HepG2 (cell line): ENCODE data around the gene SPP1. TPM values are rescaled to one million over a fixed set of nuclear protein-coding genes. Genes with fewer than 3 reads are reported as not detected.

Source experiments
- HNF4A ChIP-seq: sonication (generic); formaldehyde crosslinking; IDR thresholded peaks from 2 replicates; pipeline ENCODE4 v1.4.0; 2020; ENCODE audit warnings: missing genetic modification reagents
- NFIC ChIP-seq: IDR thresholded peaks from 2 replicates; pipeline ENCODE4 v1.6.1; 2012; ENCODE audit warnings: mild to moderate bottlenecking, low read length, inconsistent platforms
- REPIN1 ChIP-seq: sonication (generic); formaldehyde crosslinking; IDR thresholded peaks from 2 replicates; pipeline ENCODE4 v1.8.0; 2022; ENCODE audit warnings: missing genetic modification reagents, low read depth, mild to moderate bottlenecking, borderline replicate concordance
- TGIF2 ChIP-seq: IDR thresholded peaks from 2 replicates; pipeline ENCODE4 v1.6.1; 2016; ENCODE audit warnings: control low read depth, missing compliant biosample characterization
- UBTF ChIP-seq: sonication (generic); formaldehyde crosslinking; IDR thresholded peaks from 2 replicates; pipeline ENCODE4 v1.4.0; 2020; ENCODE audit warnings: mild to moderate bottlenecking, missing genetic modification reagents
- ZBTB1 ChIP-seq: sonication (generic); formaldehyde crosslinking; IDR thresholded peaks from 2 replicates; pipeline ENCODE4 v1.4.0; 2020; ENCODE audit warnings: missing genetic modification reagents, borderline replicate concordance
- ZKSCAN8 ChIP-seq: IDR thresholded peaks from 2 replicates; pipeline ENCODE4 v1.6.1; 2016; ENCODE audit warnings: borderline replicate concordance, missing genetic modification reagents, missing compliant biosample characterization
- ZNF234 ChIP-seq: sonication (generic); formaldehyde crosslinking; conservative IDR thresholded peaks from 2 replicates; pipeline ENCODE4 v1.5.1; 2020; ENCODE audit warnings: mild to moderate bottlenecking, missing genetic modification reagents
- polyA plus RNA-seq, 8 experiments: library from polyadenylated mRNA; depleted of rRNA in 3 of 8; stranded (reverse) in 7 of 8; unstranded in 1 of 8; fragments of >200 nt; fragmentation: Illumina TruSeq in 4 of 8; extraction: Trizol in 4 of 8; gene quantifications; 2 replicates each; pipeline versions ENCODE4 v1.2.1 to v1.2.3, GENCODE V29; 2011 to 2016; ENCODE audit warnings: low read depth in 4 of 8, missing spikeins in 1 of 8, mixed read lengths in 1 of 8; ENCODE audit not compliant: insufficient read depth in 1 of 8
- total RNA-seq, 5 experiments: library from RNA; depleted of rRNA; stranded (reverse); fragments of >200 nt; fragmentation: Illumina TruSeq; extraction: Trizol; gene quantifications; 2 replicates each; pipeline ENCODE4 v1.2.3, GENCODE V29; 2016; ENCODE audit warnings: low read depth in 1 of 5
- TF ChIP-seq, protein P1 (sequence below): sonication (generic); formaldehyde crosslinking; IDR thresholded peaks from 2 replicates; pipeline ENCODE4 v1.5.1; 2020; ENCODE audit warnings: missing genetic modification reagents, mild to moderate bottlenecking, borderline replicate concordance
- TF ChIP-seq, protein P2 (sequence below): sonication (generic); formaldehyde crosslinking; IDR thresholded peaks from 2 replicates; pipeline ENCODE4 v1.5.1; 2020; ENCODE audit warnings: missing genetic modification reagents, mild to moderate bottlenecking, borderline replicate concordance
- TF ChIP-seq, protein P3 (sequence below), 2 experiments: fragments of 450-650 bp in 1 of 2; sonication (generic) in 1 of 2; formaldehyde crosslinking in 1 of 2; IDR thresholded peaks; 2 replicates each; pipeline versions ENCODE4 v1.6.1 to v1.8.0; 2016 to 2022; ENCODE audit warnings: antibody characterized with exemption in 1 of 2, mild to moderate bottlenecking in 1 of 2, missing genetic modification reagents in 1 of 2

The SPP1 gene
- total and polyA plus RNA-seq, 2 of the 13 experiments (the other 11 are each of a cell fraction or from before 2014, with no cell fraction given) = 682 to 788 TPM

DNA sequence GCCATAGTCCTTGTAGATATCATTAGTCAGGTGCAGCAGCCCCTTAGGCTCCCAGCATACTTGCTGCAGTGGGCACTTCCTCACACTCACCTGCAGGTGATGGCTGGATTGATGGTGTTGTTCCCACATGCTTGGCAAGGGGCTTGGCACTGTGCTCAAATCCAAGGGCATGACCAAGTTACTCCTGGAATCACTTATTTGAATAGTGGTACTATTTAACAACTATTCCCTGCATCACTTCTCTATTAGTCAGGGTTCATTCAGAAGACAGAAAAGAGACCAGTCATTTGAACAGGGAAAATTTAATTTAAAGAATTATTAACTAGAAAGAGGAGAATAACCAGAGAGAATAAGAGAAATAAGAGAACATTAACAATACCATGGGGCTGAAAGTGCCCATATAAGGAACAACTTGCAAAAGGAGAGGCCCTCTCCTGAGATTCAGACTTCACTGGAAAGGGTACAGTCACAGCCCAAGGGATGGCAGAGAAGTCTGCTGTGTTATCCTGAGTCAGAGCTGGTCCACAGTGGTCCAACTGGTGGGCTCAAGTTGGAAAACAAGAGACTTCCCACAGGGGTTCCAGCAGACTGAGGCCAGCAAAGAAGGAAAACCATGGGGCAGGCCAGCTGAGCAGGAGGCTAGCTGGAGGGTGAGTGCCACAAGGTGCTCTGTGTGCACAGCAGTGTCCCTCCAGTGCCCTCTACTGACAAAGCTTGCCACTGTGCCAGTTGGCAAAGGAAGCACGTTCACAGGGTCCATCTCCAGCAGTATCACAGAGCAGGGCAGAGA, 9.8 kb downstream of the SPP1 start (continued):
- TF ChIP-seq UBTF (CRISPR knock-in tag) (no peak), ZKSCAN8 (CRISPR knock-in tag) (0 out of 2 replicates have a peak, but pooled peaks have one; percentile 43), ZBTB1 (CRISPR knock-in tag) (no peak), REPIN1 (no peak), ZNF234 (CRISPR knock-in tag) (no peak), TGIF2 (no peak), HNF4A (no peak), NFIC (no peak)
- TF ChIP-seq, protein P1, sequence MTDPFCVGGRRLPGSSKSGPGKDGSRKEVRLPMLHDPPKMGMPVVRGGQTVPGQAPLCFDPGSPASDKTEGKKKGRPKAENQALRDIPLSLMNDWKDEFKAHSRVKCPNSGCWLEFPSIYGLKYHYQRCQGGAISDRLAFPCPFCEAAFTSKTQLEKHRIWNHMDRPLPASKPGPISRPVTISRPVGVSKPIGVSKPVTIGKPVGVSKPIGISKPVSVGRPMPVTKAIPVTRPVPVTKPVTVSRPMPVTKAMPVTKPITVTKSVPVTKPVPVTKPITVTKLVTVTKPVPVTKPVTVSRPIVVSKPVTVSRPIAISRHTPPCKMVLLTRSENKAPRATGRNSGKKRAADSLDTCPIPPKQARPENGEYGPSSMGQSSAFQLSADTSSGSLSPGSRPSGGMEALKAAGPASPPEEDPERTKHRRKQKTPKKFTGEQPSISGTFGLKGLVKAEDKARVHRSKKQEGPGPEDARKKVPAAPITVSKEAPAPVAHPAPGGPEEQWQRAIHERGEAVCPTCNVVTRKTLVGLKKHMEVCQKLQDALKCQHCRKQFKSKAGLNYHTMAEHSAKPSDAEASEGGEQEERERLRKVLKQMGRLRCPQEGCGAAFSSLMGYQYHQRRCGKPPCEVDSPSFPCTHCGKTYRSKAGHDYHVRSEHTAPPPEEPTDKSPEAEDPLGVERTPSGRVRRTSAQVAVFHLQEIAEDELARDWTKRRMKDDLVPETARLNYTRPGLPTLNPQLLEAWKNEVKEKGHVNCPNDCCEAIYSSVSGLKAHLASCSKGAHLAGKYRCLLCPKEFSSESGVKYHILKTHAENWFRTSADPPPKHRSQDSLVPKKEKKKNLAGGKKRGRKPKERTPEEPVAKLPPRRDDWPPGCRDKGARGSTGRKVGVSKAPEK (CRISPR knock-in tag) = no peak
- TF ChIP-seq, protein P2, sequence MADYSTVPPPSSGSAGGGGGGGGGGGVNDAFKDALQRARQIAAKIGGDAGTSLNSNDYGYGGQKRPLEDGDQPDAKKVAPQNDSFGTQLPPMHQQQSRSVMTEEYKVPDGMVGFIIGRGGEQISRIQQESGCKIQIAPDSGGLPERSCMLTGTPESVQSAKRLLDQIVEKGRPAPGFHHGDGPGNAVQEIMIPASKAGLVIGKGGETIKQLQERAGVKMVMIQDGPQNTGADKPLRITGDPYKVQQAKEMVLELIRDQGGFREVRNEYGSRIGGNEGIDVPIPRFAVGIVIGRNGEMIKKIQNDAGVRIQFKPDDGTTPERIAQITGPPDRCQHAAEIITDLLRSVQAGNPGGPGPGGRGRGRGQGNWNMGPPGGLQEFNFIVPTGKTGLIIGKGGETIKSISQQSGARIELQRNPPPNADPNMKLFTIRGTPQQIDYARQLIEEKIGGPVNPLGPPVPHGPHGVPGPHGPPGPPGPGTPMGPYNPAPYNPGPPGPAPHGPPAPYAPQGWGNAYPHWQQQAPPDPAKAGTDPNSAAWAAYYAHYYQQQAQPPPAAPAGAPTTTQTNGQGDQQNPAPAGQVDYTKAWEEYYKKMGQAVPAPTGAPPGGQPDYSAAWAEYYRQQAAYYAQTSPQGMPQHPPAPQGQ = no peak
- TF ChIP-seq, protein P3, sequence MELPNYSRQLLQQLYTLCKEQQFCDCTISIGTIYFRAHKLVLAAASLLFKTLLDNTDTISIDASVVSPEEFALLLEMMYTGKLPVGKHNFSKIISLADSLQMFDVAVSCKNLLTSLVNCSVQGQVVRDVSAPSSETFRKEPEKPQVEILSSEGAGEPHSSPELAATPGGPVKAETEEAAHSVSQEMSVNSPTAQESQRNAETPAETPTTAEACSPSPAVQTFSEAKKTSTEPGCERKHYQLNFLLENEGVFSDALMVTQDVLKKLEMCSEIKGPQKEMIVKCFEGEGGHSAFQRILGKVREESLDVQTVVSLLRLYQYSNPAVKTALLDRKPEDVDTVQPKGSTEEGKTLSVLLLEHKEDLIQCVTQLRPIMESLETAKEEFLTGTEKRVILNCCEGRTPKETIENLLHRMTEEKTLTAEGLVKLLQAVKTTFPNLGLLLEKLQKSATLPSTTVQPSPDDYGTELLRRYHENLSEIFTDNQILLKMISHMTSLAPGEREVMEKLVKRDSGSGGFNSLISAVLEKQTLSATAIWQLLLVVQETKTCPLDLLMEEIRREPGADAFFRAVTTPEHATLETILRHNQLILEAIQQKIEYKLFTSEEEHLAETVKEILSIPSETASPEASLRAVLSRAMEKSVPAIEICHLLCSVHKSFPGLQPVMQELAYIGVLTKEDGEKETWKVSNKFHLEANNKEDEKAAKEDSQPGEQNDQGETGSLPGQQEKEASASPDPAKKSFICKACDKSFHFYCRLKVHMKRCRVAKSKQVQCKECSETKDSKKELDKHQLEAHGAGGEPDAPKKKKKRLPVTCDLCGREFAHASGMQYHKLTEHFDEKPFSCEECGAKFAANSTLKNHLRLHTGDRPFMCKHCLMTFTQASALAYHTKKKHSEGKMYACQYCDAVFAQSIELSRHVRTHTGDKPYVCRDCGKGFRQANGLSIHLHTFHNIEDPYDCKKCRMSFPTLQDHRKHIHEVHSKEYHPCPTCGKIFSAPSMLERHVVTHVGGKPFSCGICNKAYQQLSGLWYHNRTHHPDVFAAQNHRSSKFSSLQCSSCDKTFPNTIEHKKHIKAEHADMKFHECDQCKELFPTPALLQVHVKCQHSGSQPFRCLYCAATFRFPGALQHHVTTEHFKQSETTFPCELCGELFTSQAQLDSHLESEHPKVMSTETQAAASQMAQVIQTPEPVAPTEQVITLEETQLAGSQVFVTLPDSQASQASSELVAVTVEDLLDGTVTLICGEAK (IDR thresholded peaks at IDR 0.05) = no peak
- TF ChIP-seq, protein P3 (CRISPR knock-in tag; IDR thresholded peaks at IDR 0.05) = no peak
